GM06990 (cell line): ENCODE results near the gene GABRG3.

Experiments
- DNase-seq: peaks from one replicate; pipeline ENCODE4 v3.0.0-alpha.2; 2011; ENCODE audit not compliant: insufficient read length; ENCODE audit errors: extremely low read depth
- H3K27me3 ChIP-seq: replicated peaks from 2 replicates; pipeline ENCODE4 v1.6.0; 2011; ENCODE audit warnings: low read length; ENCODE audit not compliant: control insufficient read depth, insufficient read depth
- H3K36me3 ChIP-seq: 2 replicates; pipeline ENCODE4 v1.5.1; 2011; ENCODE audit warnings: low read length; ENCODE audit not compliant: control insufficient read depth, insufficient read depth
- H3K4me3 ChIP-seq: replicated peaks from 2 replicates; pipeline ENCODE4 v1.5.1; 2011; ENCODE audit warnings: low read depth, mild to moderate bottlenecking, control low read depth, low read length
- TF ChIP-seq, protein P1 (sequence below): IDR thresholded peaks from 2 replicates; pipeline ENCODE4 v1.5.1; 2011; ENCODE audit warnings: low read length, control low read depth, mild to moderate bottlenecking, inconsistent platforms; ENCODE audit not compliant: insufficient read depth, poor library complexity, severe bottlenecking

GABRG3 gene

DNA sequence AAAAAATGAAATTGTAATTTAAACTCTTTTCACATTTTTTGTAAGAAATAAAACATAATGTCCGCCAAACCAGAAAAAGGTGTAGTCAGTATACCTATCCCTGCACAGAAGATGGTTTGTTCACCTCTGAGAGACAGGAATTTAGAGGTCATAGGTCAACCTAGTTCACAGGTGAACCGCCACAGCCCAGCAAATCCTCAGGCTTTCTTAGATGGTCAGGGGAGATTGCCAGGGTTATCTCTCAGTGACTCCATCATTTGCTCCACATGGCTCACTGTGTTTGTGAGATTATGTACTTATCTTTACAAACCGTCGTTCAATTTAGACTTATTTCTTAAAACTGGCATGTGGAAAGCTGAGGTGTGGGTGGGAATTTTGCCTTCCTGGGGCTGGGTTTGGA, 264.2 kb downstream of the GABRG3 start:
- TF ChIP-seq, protein P1, sequence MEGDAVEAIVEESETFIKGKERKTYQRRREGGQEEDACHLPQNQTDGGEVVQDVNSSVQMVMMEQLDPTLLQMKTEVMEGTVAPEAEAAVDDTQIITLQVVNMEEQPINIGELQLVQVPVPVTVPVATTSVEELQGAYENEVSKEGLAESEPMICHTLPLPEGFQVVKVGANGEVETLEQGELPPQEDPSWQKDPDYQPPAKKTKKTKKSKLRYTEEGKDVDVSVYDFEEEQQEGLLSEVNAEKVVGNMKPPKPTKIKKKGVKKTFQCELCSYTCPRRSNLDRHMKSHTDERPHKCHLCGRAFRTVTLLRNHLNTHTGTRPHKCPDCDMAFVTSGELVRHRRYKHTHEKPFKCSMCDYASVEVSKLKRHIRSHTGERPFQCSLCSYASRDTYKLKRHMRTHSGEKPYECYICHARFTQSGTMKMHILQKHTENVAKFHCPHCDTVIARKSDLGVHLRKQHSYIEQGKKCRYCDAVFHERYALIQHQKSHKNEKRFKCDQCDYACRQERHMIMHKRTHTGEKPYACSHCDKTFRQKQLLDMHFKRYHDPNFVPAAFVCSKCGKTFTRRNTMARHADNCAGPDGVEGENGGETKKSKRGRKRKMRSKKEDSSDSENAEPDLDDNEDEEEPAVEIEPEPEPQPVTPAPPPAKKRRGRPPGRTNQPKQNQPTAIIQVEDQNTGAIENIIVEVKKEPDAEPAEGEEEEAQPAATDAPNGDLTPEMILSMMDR = no peak
- no peaks in the 10 kb centered on the region for H3K36me3 ChIP-seq

DNA sequence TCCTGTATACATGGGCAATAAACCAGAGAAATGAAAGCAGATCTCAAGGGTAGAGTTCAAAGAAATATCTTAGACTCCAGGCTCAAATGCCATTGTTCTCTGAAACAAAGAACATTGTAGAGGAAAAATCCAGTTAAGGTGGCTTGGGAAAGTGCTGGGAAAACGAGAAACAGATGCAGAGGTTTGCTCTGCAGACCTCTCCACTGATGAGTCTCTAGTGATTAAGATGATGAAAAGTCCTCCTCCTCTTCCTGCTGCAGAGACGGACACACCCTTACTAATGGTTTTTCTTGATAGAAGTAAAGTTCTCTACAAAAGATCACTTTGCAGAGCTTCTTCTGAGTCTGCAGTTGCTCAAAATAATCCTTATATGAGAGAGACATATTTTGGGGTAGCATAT, 264.7 kb downstream of the GABRG3 start:
- Histone ChIP-seq H3K36me3 (no peaks in the 10 kb centered on the region), H3K4me3 (no peak overlapping the region), H3K27me3 (no peaks in the 10 kb centered on the region)
- no peak for DNase-seq
- TF ChIP-seq, protein P1 = no peak

More for the DNA sequence above, 264.2 kb downstream of the GABRG3 start:
- Histone ChIP-seq H3K27me3 (no peaks in the 10 kb centered on the region), H3K4me3 (no peak overlapping the region)
- no peak for DNase-seq

DNA sequence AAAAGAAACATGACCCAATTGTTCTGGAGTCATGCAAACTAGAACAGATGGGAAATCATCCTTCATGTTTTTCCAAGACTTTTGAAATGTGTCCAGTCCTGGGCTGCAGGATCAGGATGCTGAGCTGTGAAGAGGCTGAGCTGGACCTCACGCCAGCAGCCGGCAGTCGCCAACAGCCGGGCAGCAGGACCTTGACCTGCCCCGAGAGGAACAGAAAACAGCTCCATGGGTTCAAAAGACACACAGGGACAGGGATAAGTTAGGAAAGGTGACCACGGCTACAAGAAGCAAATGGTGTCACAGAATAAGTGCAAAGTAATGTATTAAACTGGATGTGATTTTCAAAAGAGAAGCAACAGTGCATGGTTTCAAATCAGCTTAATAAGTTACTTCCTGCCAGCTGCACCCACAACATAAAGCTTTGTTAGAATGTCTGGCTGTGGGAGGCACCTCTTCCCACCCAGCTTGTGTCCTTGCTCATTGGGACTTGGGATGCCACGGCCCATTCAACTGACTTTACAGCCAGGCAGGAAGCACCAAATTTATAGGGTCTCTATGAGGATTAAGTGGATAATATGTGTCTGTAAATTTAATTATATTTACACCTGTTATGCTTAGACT, 266.4 kb downstream of the GABRG3 start:
- Histone ChIP-seq H3K27me3 (no peaks in the 10 kb centered on the region), H3K4me3 (no peak overlapping the region), H3K36me3 (no peaks in the 10 kb centered on the region)
- DNase-seq = no peak
- TF ChIP-seq, protein P1 = no peak

DNA sequence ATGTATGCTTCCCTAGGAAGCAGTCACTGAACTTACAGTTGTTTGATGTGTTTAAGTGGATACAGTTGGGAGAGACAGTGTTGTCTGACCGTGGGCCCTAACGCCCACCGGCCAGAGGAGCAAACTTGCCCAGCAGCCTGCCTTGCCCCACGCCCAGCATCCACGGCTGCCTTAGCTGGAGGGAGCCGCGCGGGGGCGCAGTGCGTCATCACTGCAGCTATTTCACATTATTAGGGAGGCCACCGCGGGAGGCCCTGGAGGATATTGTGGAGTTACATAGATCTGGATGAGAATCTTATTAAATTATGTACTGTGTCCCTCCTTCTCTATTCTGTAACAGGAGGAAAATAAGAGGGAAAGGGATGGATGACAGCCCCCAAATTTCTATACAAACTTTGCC, 267.2 kb downstream of the GABRG3 start:
- TF ChIP-seq, protein P1 = no peak
- no peak for DNase-seq

DNA sequence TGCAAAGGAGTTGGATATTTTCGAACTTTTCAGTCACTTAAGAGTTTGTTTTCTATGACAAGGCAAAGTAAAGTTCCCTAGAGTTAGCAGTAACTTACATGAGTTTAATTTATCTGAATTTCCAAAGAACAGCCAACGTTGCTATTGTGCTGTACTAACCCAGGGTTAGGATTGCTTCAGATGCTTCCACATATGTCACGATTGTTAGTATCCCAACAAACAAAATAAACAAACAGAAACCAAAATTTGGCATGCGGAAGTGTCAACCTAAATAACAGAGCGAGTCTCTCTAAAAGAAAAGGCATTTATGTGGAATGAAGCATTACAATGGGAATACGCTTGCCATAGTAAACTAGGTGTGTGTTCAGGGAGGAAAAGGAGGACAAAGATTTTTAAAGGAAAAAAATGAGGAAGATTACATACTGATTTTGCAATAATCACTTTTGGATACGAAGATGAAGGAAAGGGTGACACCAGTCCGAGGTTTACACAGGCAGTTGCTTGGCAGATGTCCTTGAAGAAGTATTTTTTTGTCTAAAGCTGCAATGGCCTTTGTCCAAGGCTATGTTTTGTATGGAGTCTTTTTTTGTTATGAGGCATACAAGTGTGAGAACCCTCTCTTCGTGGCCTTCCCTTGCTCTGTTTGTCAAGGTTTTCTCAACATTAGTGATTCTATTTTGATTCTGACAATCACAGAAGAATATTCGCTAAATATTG, 267.9 kb downstream of the GABRG3 start:
- no peak for DNase-seq
- Histone ChIP-seq H3K27me3 (no peaks in the 10 kb centered on the region), H3K36me3 (no peaks in the 10 kb centered on the region), H3K4me3 (no peak overlapping the region)
- TF ChIP-seq, protein P1 = no peak

More for the DNA sequence above, 267.2 kb downstream of the GABRG3 start:
- no peaks in the 10 kb centered on the region for H3K36me3 ChIP-seq
- H3K27me3 ChIP-seq = no peaks in the 10 kb centered on the region
- no peak overlapping the region for H3K4me3 ChIP-seq
